Brain microvascular endothelial cell (primary cell): ENCODE data around the gene JMJD1C.
A peak's percentile ranks its signal among the peaks of the same experiment; 100 is the strongest.

Experiments
- DNase-seq: peaks from one replicate; pipeline ENCODE4 v3.0.0-alpha.2; 2020
- H3K27ac ChIP-seq: fragments of 250-450 bp; sonication (Bioruptor Pico); 2 replicates; pipeline ENCODE4 v1.5.1; 2020; ENCODE audit warnings: mild to moderate bottlenecking, moderate library complexity
- H3K27me3 ChIP-seq: fragments of 250-450 bp; sonication (Bioruptor Pico); replicated peaks from 2 replicates; pipeline ENCODE4 v1.5.1; 2020; ENCODE audit warnings: mild to moderate bottlenecking
- H3K36me3 ChIP-seq: fragments of 250-450 bp; sonication (Bioruptor Pico); replicated peaks from 2 replicates; pipeline ENCODE4 v1.5.1; 2020; ENCODE audit warnings: mild to moderate bottlenecking
- H3K4me3 ChIP-seq: 2 replicates; pipeline ENCODE4 v1.5.1; 2011; ENCODE audit warnings: low read depth, mild to moderate bottlenecking, control low read depth, low read length, moderate library complexity
- CTCF ChIP-seq: IDR thresholded peaks from 2 replicates; pipeline ENCODE4 v1.5.1; 2011; ENCODE audit warnings: low read depth, mild to moderate bottlenecking, moderate library complexity, low read length, control low read depth, inconsistent platforms; ENCODE audit errors: missing control alignments
- in situ Hi-C: cut with HindIII; loops from 2 replicates; pipeline ENCODE4 v1.10.0; 2017; ENCODE audit warnings: low sequenced_read_pairs, low pct_ligation_motif_present

JMJD1C gene

GRCh38 chr10:63255316-63255715 is 210.5 kb downstream of the JMJD1C start:
- no peak for TF ChIP-seq CTCF
- DNase-seq = no peak

GRCh38 chr10:63253040-63253439 is 212.7 kb downstream of the JMJD1C start:
- Histone ChIP-seq H3K4me3 (no peak overlapping the region), H3K27me3 (no peaks in the 10 kb centered on the region), H3K36me3 (peaks cover 10% of the 10 kb centered on the region), H3K27ac (no peak overlapping the region)
- no peak for DNase-seq
- in situ Hi-C loops = no loop called here
- no peak for TF ChIP-seq CTCF

More at GRCh38 chr10:63255316-63255715, 210.5 kb downstream of the JMJD1C start:
- H3K4me3 ChIP-seq = no peak overlapping the region
- H3K36me3 ChIP-seq = no peaks in the 10 kb centered on the region
- in situ Hi-C loops = no loop called here
- no peak overlapping the region for H3K27ac ChIP-seq
- no peaks in the 10 kb centered on the region for H3K27me3 ChIP-seq

- in situ Hi-C loops = no loop called here
- no peak for TF ChIP-seq CTCF
- Histone ChIP-seq H3K36me3 (peaks cover 10% of the 10 kb centered on the region), H3K27ac (no peak overlapping the region), H3K4me3 (no peak overlapping the region), H3K27me3 (no peaks in the 10 kb centered on the region)
- no peak for DNase-seq
These were observed 213.5 kb downstream of the JMJD1C start for GRCh38 chr10:63252095-63252762.

GRCh38 chr10:63250032-63250431 is 215.7 kb downstream of the JMJD1C start:
- Histone ChIP-seq H3K36me3 (peaks cover 10% of the 10 kb centered on the region), H3K27ac (no peak overlapping the region), H3K27me3 (no peaks in the 10 kb centered on the region), H3K4me3 (no peak overlapping the region)
- TF ChIP-seq CTCF = no peak
- in situ Hi-C loops = no loop called here
- DNase-seq = no peak

- H3K4me3 ChIP-seq = no peak overlapping the region
- peak; percentile 36 for DNase-seq
- no peak for TF ChIP-seq CTCF
- peak overlapping the region; percentile 43 for H3K27ac ChIP-seq
- in situ Hi-C loops = no loop called here
- peaks cover 10% of the 10 kb centered on the region for H3K36me3 ChIP-seq
- no peaks in the 10 kb centered on the region for H3K27me3 ChIP-seq
These were observed 218.0 kb downstream of the JMJD1C start for GRCh38 chr10:63247771-63248170.

- in situ Hi-C loops = no loop called here
- Histone ChIP-seq H3K4me3 (no peak overlapping the region), H3K27ac (peak overlapping the region; percentile 53), H3K36me3 (peaks cover 10% of the 10 kb centered on the region), H3K27me3 (no peaks in the 10 kb centered on the region)
- TF ChIP-seq CTCF = no peak
- no peak for DNase-seq
These were observed 219.4 kb downstream of the JMJD1C start for GRCh38 chr10:63246356-63246755.
